ENCODE measurements around the gene ACADSB.

- TF ChIP-seq CTCF (IDR thresholded peaks at IDR 0.05) (no peak), POLR2AphosphoS5 (IDR thresholded peaks at IDR 0.05) (no peak)
These were observed 8.8 kb downstream of the ACADSB start for GRCh38 chr10:123017421-123018165.

Data from breast epithelium (tissue), 3 donors.